ENCODE measurements around the gene BABAM2.

The BABAM2 gene

DNA sequence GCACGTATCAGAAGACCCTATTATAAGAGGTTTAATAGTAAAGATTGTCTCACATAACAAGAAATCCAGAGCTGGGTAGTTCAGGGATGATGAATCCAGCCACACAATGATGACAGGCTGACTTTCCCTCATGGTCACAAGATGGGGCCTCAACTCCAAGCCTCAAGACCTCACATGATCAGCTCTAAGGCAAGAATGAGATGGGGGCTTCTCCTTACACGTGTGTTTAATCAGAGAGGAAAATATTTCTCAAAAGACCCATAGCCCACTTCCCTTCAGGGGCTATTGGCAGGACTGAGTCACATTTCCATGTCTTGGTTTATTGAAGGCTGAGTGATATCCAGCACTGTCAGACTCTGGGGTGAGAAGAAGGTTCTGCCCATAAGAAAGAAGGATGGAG is 402.0 kb downstream of the BABAM2 start:
- peak; percentile 10 for DNase-seq

GRCh38 chr2:28293416-28293815 is 402.9 kb downstream of the BABAM2 start:
- no peak for DNase-seq

GRCh38 chr2:28294451-28294850 is 403.9 kb downstream of the BABAM2 start:
- DNase-seq: no peak

- DNase-seq: no peak
These were observed 405.7 kb downstream of the BABAM2 start for GRCh38 chr2:28296243-28296642.

GRCh38 chr2:28296904-28297303 is 406.4 kb downstream of the BABAM2 start:
- DNase-seq: no peak

GRCh38 chr2:28297531-28297930 is 407.0 kb downstream of the BABAM2 start:
- no peak for DNase-seq

GRCh38 chr2:28298406-28298805 is 407.9 kb downstream of the BABAM2 start:
- no peak for DNase-seq

DNA sequence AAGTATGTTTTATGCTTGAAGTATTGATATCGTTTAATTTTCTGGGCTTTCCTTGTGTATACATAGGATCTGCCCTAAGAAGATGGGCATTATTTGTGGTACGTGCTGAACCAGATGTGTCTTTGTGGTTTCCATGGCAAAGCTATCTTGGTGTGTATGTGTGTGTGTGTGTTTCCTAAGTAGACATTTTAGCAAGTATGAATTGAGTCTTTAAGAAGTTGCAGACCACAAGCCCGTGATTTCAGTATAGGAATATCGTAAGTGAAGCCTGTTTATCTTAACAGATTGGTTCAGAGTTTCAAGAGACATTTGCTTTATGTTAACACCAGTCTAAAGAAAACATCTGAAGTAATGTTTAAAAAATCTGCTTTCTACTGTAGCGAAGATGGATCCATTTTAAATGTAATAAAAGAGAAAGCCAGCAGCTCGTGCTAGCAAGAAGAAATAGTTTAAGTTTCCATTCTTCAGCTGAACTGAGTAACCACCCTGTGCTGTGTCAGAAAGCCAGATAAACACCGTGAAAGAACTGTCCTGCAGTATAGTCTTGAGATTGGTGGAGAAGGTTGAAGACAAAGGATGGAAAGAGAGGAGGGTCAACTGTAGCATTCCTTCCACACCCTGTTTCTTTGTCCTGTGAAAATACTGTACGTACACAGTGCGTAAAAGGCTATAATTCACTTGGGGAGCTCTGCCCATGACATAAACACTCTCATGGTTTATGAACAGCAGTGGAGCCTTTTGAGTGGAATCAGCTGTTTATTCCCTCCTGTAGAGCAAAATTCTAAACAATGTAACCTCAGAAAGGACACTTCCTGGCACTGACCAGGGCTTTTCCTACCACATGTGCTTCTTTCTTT is 410.2 kb downstream of the BABAM2 start:
- DNase-seq: no peak

DNA sequence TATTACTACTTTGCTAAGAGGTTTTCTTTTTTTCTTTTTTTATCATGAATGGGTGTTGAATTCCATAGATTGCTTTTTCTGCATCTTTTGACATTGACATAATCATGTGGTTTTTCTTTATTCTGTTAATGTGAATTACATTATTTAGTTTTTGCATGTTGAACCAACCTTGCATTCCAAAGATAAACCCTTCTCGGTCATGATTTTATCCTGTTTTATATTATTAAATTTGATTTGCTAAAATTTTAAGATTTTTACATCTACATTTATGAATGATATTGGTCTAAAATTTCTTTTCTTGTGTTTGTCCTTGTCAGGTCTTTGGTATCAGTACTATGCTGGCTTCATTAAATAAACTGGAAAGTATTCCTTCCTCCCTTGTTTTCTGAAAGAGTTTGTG is 414.7 kb downstream of the BABAM2 start:
- DNase-seq: no peak

GRCh38 chr2:28310107-28310506 is 419.6 kb downstream of the BABAM2 start:
- no peak for DNase-seq

- DNase-seq: no peak
These were observed 421.2 kb downstream of the BABAM2 start for GRCh38 chr2:28311660-28312249.

DNA sequence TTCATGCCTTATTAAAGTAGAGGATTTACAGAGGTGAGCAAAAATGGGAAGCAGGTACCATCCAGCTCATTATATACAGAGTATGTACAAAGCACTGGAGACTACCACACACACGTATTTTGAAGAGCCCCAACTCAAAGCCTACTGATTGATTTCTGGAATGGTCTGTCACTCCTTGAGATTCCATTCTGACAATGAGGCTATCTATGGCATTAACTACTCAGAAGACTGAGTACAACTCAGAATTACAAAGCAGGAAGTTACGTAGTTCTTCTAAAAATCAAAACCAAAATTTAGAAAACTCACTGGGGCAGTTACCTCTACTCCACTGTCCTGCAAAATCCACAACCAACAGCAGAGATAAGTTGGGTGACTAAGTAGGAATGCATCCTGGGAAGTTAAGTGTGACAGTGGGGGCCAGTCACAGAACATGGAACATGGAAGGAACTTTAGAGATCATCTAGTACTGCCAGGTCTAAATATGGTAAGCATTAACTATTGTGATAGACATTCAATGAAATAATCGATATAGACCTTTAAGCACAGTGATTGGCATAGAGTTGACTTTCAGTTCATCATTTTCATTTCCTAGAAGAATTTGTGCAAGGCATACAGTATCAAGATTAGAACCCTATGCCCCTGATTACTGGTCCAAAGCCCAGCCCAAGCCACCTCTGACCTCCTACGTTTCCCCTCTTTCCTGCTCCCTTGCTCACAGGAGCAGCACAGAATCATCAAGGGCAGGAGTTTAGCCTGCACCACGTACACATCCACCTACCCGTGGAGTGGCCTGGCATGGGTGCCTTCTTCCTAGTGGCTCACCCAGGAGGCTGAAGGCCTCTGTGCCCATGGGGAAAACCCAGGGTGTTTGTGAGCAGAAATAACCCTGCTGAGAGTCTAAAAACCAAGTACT is 422.0 kb downstream of the BABAM2 start:
- DNase-seq: no peak

DNA sequence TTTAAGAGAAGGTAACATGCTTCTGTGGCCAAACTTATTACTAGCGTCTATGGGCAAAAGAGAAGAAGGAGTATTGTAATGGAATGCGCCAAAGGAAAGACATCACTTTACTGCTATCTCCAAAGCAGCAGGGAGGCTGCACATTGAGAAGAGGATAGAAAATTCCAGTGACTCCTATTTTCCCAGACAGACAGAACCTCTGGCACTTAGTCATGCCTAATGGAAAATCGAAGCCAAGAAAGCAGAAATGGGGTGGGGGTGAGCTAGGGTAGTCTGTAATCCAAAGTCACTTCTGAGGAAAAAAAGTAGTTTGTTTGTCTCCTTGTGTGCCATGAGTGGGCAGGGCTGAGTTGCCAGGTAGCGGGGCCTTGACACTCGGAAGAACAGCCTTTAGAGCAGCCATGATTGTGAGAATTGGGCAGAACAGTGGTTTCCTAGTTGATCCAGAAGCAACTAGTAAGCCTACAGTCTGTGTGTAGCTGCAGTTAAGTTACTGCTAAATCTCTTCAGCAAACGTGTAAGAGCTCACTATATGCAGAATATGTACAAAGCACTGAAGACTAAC is 422.8 kb downstream of the BABAM2 start:
- DNase-seq: no peak

- DNase-seq: no peak
These were observed 424.4 kb downstream of the BABAM2 start for GRCh38 chr2:28314968-28315367.

GRCh38 chr2:28316546-28317335 is 426.2 kb downstream of the BABAM2 start:
- DNase-seq: no peak

- DNase-seq: no peak
These were observed 426.9 kb downstream of the BABAM2 start for GRCh38 chr2:28317390-28317789.

- DNase-seq: no peak
These were observed 427.5 kb downstream of the BABAM2 start for GRCh38 chr2:28318023-28318422.

- no peak for DNase-seq
These were observed 428.1 kb downstream of the BABAM2 start for GRCh38 chr2:28318462-28319117.

DNA sequence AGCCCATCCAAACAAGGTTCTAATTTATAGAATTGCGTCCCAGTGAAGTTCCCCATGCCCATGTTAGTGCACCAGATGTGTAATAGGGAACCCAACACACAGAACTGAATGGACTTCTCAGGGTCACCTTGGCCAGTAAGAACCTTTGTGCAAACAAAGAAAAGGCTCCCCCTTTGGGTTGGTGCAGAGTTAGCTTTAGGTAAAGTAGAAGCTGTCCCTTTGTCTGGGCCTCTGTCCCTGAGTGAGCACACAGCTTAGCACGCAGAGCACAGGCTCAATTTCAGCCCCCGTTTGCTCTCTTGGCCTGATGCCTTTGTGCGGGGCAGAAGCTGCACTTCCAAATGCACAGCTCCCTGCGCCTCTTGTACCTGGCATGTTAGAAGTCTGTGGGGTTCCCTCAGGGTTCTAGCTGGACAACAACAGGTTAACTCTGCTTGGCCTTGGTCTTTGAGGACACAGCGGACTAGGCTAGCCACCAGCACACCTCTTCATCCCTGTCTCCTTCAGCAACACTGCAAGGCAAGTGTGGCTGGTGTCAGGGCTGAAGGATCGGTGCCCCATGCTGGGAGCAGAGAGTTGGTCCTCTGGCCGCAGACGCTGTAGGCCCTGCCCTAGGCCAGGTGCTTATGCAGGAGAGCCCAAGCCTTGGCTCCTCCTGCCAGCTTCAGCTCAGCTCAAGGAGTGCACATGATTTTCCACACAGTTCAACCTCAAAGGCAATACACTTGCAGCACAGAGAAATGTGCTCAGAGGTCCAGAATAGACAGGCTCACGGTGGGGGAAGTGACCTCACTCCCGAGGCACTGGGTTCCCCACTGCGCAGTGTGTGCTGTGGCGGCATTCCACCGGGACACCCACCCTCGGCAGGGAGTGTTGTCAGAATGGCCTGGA is 428.8 kb downstream of the BABAM2 start:
- no peak for DNase-seq

DNA sequence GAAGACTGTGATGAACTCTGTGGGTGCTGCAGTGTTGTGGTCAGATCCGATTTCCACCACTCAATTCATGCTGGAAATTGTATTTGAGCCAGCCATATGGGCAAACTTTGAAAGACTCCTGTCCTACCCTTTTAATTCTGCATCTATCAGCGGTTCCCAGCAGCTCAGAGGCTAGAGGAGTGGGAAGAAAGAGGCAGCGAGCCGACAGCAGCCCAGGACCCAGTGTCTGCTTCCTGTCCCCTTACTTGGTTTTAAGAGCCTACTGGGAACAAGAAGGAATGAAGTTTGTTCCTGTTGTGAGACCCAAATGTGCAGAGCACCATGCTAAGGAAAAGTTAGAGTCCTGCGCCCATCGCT is 429.5 kb downstream of the BABAM2 start:
- DNase-seq: no peak

- no peak for DNase-seq
These were observed 429.8 kb downstream of the BABAM2 start for GRCh38 chr2:28320371-28320770.
